ENCODE data around the gene DNAJB14. TPM values are rescaled to one million over a fixed set of nuclear protein-coding genes. Genes with fewer than 3 reads are reported as not detected.
A peak's percentile ranks its signal among the peaks of the same experiment; 100 is the strongest.

The DNAJB14 gene
- total and polyA plus RNA-seq, 2 of the 13 experiments (the other 11 are each of a cell fraction or from before 2014, with no cell fraction given), result 9.1 to 38.1 TPM

GRCh38 chr4:99945718-99946355, 581 bp downstream of the DNAJB14 start:
- Histone ChIP-seq H3K27me3 (ENCODE audit: control insufficient read depth in 1 of 2, insufficient read depth in 2 of 2, low read length in 2 of 2) (no peaks in the 10 kb centered on the region; a peak in 1 of 5 replicates), H2AFZ (ENCODE audit: low read length) (no peak overlapping the region), H3K79me2 (ENCODE audit: insufficient read depth, low read length) (peaks cover 67% of the 10 kb centered on the region), H3K4me1 (ENCODE audit: insufficient read depth, low read length) (peaks cover 44% of the 10 kb centered on the region), H3K36me3 (replicated peaks in 1 of 2; ENCODE audit: control insufficient read depth in 1 of 2, insufficient read depth in 2 of 2, low read length in 2 of 2) (no peaks in the 10 kb centered on the region), H3K9ac (ENCODE audit: insufficient read depth, low read depth, low read length) (peak overlapping the region; percentile 78), H3K4me2 (ENCODE audit: low read depth, low read length) (peak overlapping the region; percentile 80), H3K27ac (ENCODE audit: extremely low read length, insufficient read depth, low read length) (peak overlapping the region; percentile 88), H4K20me1 (ENCODE audit: insufficient read depth, low read length) (0 out of 2 replicates have a peak, but pooled peaks cover 8% of the 10 kb centered on the region), H3K9me3 (ENCODE audit: low read length) (no peaks in the 10 kb centered on the region), H3K4me3 (replicated peaks in 1 of 3; ENCODE audit: insufficient read depth in 1 of 3, low read depth in 2 of 3, low read length in 3 of 3) (peak overlapping the region; percentile 76 to 92 (median 80))
- ATAC-seq (peak; percentile 41), DNase-seq (ENCODE audit: low spot score) (peak; percentile 44), FAIRE-seq (peak; percentile 74)
- intact Hi-C loops (cut with micrococcal nuclease; ENCODE audit: unreplicated experiment), result no loop called here
- ChIA-PET CTCF (ENCODE audit: low intra/inter-chr PET ratio, low total read pairs) (no interaction called here), POLR2A (interaction anchor here (1.8 to 2.3 kb wide), 2 partner anchors 52 to 382 kb away, joined by 7 to 20 read pairs; partner anchors contain the start of genes LAMTOR3 and TRMT10A)
- BruUV-seq (replicated peaks), result no TSS peak
- in situ Hi-C loops (cut with HindIII; ENCODE audit: extremely low pct_ligation_motif_present, low pct_unique_long_range_greater_than_20kb), result loop anchor here (5.0 kb wide), 3 partner anchors 54 to 384 kb away; partner anchors contain the start of genes LAMTOR3 and TRMT10A
- WGBS (ENCODE audit: low lambda C conversion rate), result 1% methylated on average over 13 of the region's 25 CpGs
- peak; percentile 45; the same call in 1 of the 2 replicates for TF ChIP-seq SIN3A (IDR thresholded peaks at IDR 0.05; ENCODE audit: borderline replicate concordance, low read depth, low read length)
- peak; percentile 73 for TF ChIP-seq ZFX (CRISPR knock-in tag; IDR thresholded peaks at IDR 0.05; ENCODE audit: low read depth)
- TF ChIP-seq ZNF639 (CRISPR knock-in tag; conservative IDR thresholded peaks at IDR 0.05), result no peak
- no peak for TF ChIP-seq SP5 (CRISPR knock-in tag; IDR thresholded peaks at IDR 0.05; ENCODE audit: borderline replicate concordance, low read depth)
- TF ChIP-seq KDM5A (IDR thresholded peaks at IDR 0.05; ENCODE audit: borderline replicate concordance, low read length), result peak; percentile 53
- no peak for TF ChIP-seq ZBTB44 (CRISPR knock-in tag; IDR thresholded peaks at IDR 0.05)
- no peak for TF ChIP-seq ZNF430 (CRISPR knock-in tag; IDR thresholded peaks at IDR 0.05)
- TF ChIP-seq ZNF768 (CRISPR knock-in tag; IDR thresholded peaks at IDR 0.05), result no peak
- TF ChIP-seq NBN (conservative IDR thresholded peaks at IDR 0.05), result no peak
- TF ChIP-seq SOX6 (IDR thresholded peaks at IDR 0.05), result no peak
- 0 out of 2 replicates have a peak, but pooled peaks have one; percentile 7 for TF ChIP-seq SOX6 (CRISPR knock-in tag; IDR thresholded peaks at IDR 0.05)
- no peak for TF ChIP-seq ZNF512B (CRISPR knock-in tag; IDR thresholded peaks at IDR 0.05; ENCODE audit: borderline replicate concordance)
- TF ChIP-seq HOXD1 (CRISPR knock-in tag; IDR thresholded peaks at IDR 0.05), result no peak
- TF ChIP-seq ZBTB21 (CRISPR knock-in tag; IDR thresholded peaks at IDR 0.05), result no peak
- 0 out of 2 replicates have a peak, but pooled peaks have one; percentile 12 for TF ChIP-seq ZSCAN29 (CRISPR knock-in tag; conservative IDR thresholded peaks at IDR 0.05)
- TF ChIP-seq DMAP1 (CRISPR knock-in tag; IDR thresholded peaks at IDR 0.05), result 0 out of 2 replicates have a peak, but pooled peaks have one; percentile 14
- no peak for TF ChIP-seq ZNF607 (CRISPR knock-in tag; IDR thresholded peaks at IDR 0.05; ENCODE audit: borderline replicate concordance)
- TF ChIP-seq MAZ (IDR thresholded peaks at IDR 0.05; ENCODE audit: borderline replicate concordance, low read depth, low read length), result no peak; the same call in 1 of the 2 replicates
- TF ChIP-seq MAZ (CRISPR knock-in tag; IDR thresholded peaks at IDR 0.05; ENCODE audit: low read depth), result 0 out of 2 replicates have a peak, but pooled peaks have one; percentile 12
- TF ChIP-seq POLR2AphosphoS2 (IDR thresholded peaks at IDR 0.05; ENCODE audit: low read depth, low read length), result no peak
- TF ChIP-seq HOXA5 (CRISPR knock-in tag; IDR thresholded peaks at IDR 0.05), result no peak

Data from HepG2 (cell line).